Trophoblast cell (in vitro differentiated cells and primary cell): ENCODE results near the gene TENM4.

Source experiments
- DNase-seq, 2 donors: peaks; one replicate each; pipeline ENCODE4 v3.0.0-alpha.2; 2016
- H2AFZ ChIP-seq: 2 replicates; pipeline ENCODE4 v1.6.1; 2013; ENCODE audit warnings: low read length, moderate library complexity, mild to moderate bottlenecking; ENCODE audit not compliant: insufficient read depth, poor library complexity
- H2AK5ac ChIP-seq: 2 replicates; pipeline ENCODE4 v1.6.1; 2013; ENCODE audit warnings: mild to moderate bottlenecking, low read length
- H2BK120ac ChIP-seq: 2 replicates; pipeline ENCODE4 v1.6.1; 2013; ENCODE audit warnings: low read length, mild to moderate bottlenecking, moderate library complexity; ENCODE audit not compliant: insufficient read depth, poor library complexity
- H2BK12ac ChIP-seq: 2 replicates; pipeline ENCODE4 v1.6.1; 2013; ENCODE audit warnings: mild to moderate bottlenecking, low read length, moderate library complexity
- H2BK5ac ChIP-seq: 2 replicates; pipeline ENCODE4 v1.6.1; 2013; ENCODE audit warnings: low read length, low read depth, moderate library complexity, mild to moderate bottlenecking; ENCODE audit not compliant: poor library complexity
- H3K14ac ChIP-seq: 2 replicates; pipeline ENCODE4 v1.6.1; 2013; ENCODE audit warnings: mild to moderate bottlenecking, low read length
- H3K18ac ChIP-seq: 2 replicates; pipeline ENCODE4 v1.6.1; 2013; ENCODE audit warnings: mild to moderate bottlenecking, low read length
- H3K23ac ChIP-seq: 2 replicates; pipeline ENCODE4 v1.6.1; 2013; ENCODE audit warnings: low read length
- H3K27ac ChIP-seq: 2 replicates; pipeline ENCODE4 v1.5.1; 2013; ENCODE audit warnings: low read depth, mild to moderate bottlenecking, inconsistent platforms, low read length, moderate library complexity
- H3K27me3 ChIP-seq: 2 replicates; pipeline ENCODE4 v1.6.1; 2013; ENCODE audit warnings: inconsistent platforms, mild to moderate bottlenecking, low read length, moderate library complexity; ENCODE audit not compliant: insufficient read depth
- H3K36me3 ChIP-seq, 2 experiments: 1 replicate in 1 of 2; 2 replicates in 1 of 2; pipeline ENCODE4 v1.6.1; 2013; ENCODE audit warnings: low read length in 2 of 2, mild to moderate bottlenecking in 2 of 2, moderate library complexity in 1 of 2; ENCODE audit not compliant: insufficient read depth in 2 of 2, control insufficient read depth in 1 of 2
- H3K4ac ChIP-seq: 2 replicates; pipeline ENCODE4 v1.6.1; 2013; ENCODE audit warnings: low read depth, mild to moderate bottlenecking, low read length, moderate library complexity
- H3K4me1 ChIP-seq, 2 experiments: 1 replicate in 1 of 2; 2 replicates in 1 of 2; pipeline ENCODE4 v1.6.1; 2013; ENCODE audit warnings: low read length in 2 of 2, mild to moderate bottlenecking in 2 of 2, moderate library complexity in 1 of 2; ENCODE audit not compliant: insufficient read depth in 2 of 2, control insufficient read depth in 1 of 2
- H3K4me2 ChIP-seq: 2 replicates; pipeline ENCODE4 v1.6.1; 2013; ENCODE audit warnings: inconsistent platforms, mild to moderate bottlenecking, low read length, moderate library complexity
- H3K4me3 ChIP-seq: 2 replicates; pipeline ENCODE4 v1.5.1; 2013; ENCODE audit warnings: mild to moderate bottlenecking, low read depth, low read length, inconsistent platforms
- H3K79me1 ChIP-seq: one replicate; pipeline ENCODE4 v1.6.1; 2013; ENCODE audit warnings: low read length
- H3K79me2 ChIP-seq: 2 replicates; pipeline ENCODE4 v1.6.1; 2013; ENCODE audit warnings: low read length, mild to moderate bottlenecking; ENCODE audit not compliant: control insufficient read depth, insufficient read depth, poor library complexity
- H3K9ac ChIP-seq: 2 replicates; pipeline ENCODE4 v1.6.1; 2013; ENCODE audit warnings: mild to moderate bottlenecking, low read length
- H3K9me3 ChIP-seq: 2 replicates; pipeline ENCODE4 v1.6.1; 2013; ENCODE audit warnings: low read depth, mild to moderate bottlenecking, control low read depth, inconsistent platforms, low read length; ENCODE audit not compliant: insufficient read depth
- H4K12ac ChIP-seq: 2 replicates; pipeline ENCODE4 v1.6.1; 2013; ENCODE audit warnings: low read depth, mild to moderate bottlenecking, low read length, moderate library complexity
- H4K8ac ChIP-seq: 2 replicates; pipeline ENCODE4 v1.6.1; 2013; ENCODE audit warnings: low read depth, mild to moderate bottlenecking, low read length, moderate library complexity
- H4K91ac ChIP-seq: one replicate; pipeline ENCODE4 v1.6.1; 2013; ENCODE audit warnings: low read depth, mild to moderate bottlenecking, low read length, moderate library complexity
- WGBS: extraction: QIAGEN DNeasy Blood & Tissue Kit; methylation state at CpG from one replicate; pipeline ENCODE4 v1.1.7; 2013; ENCODE audit warnings: missing lambda C conversion rate; ENCODE audit not compliant: insufficient read length, insufficient coverage; ENCODE audit errors: extremely low coverage; 5-methylcytosine and 5-hydroxymethylcytosine counted together

Gene TENM4

DNA sequence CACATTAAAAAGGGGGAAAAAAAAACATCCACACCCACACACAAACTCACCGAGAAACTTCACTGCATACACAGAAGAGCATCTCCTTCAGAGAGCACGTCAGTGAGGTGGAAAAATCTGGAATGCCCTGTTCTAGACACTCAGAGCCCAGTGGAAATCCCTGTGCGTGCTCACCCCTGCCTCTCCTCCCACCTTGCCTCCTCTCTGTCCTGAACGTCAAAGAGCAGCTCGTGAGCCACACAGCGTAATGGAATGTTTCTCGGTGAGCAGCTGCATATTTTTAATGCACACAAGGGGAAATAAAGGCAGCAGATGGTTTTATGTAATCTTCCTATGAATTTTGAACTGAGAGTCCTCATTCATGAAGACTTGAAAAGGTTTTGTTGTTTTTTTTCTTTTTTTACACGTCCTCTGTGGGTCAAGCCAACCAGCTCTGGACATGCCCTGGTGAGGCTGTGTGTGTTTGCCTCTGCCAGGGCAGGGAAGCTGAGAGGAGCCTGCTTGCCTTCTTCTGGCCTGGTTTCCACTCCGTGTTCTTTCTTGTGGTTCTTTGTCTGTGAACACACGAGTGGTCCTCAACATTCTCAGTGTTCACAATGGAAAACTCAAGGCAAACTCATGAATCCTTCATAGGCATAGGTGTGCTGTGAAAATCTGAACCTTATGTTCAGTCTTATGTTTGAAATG, 219.2 kb downstream of the TENM4 start:
- H3K4me1 ChIP-seq, result no peaks in the 10 kb centered on the region
- no CpG with 5 or more reads among the region's 10 CpGs for WGBS
- H2AK5ac ChIP-seq, result no peak overlapping the region

DNA sequence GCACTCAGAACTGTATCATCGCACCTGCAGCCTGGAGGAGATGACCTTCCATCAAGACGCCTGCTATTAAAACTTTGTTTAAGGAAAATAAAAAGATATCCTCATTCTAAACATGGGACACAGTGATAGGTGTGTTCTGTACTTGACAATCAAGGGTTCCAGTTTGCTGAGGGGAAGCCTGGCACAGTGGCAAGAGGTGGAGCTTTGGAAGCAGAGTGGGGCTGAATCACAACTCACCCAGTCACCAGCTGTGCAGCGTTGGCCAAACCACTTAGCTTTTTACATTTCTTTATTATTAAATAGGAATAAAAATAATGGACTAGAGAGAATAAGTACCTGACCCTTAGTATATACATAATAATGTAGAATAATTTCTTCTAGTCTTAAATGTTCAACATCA, 220.7 kb downstream of the TENM4 start:
- WGBS, result no CpG with 5 or more reads among the region's 3 CpGs
- Histone ChIP-seq H4K12ac (no peak overlapping the region), H4K91ac (no peak overlapping the region), H2BK5ac (no peak overlapping the region), H3K36me3 (no peaks in the 10 kb centered on the region), H3K79me2 (no peaks in the 10 kb centered on the region), H3K27ac (no peak overlapping the region), H3K14ac (no peak overlapping the region), H4K8ac (no peak overlapping the region), H3K4me3 (no peak overlapping the region), H2AK5ac (no peak overlapping the region), H3K9ac (no peak overlapping the region), H3K18ac (no peak overlapping the region), H3K9me3 (no peaks in the 10 kb centered on the region), H3K4me1 (no peaks in the 10 kb centered on the region), H3K27me3 (no peaks in the 10 kb centered on the region), H3K4me2 (no peak overlapping the region), H2AFZ (no peak overlapping the region), H3K4ac (no peak overlapping the region), H2BK12ac (no peak overlapping the region), H3K23ac (no peak overlapping the region), H3K79me1 (no peaks in the 10 kb centered on the region), H2BK120ac (no peak overlapping the region)
- no peak for DNase-seq

More for the DNA sequence above, 219.2 kb downstream of the TENM4 start:
- H2BK12ac ChIP-seq, result no peak overlapping the region
- H3K23ac ChIP-seq, result no peak overlapping the region
- H3K9me3 ChIP-seq, result no peaks in the 10 kb centered on the region
- no peaks in the 10 kb centered on the region for H3K36me3 ChIP-seq
- peak in 1 of 2 donors; percentile 13 for DNase-seq
- no peaks in the 10 kb centered on the region for H3K27me3 ChIP-seq
- H3K4me2 ChIP-seq, result no peak overlapping the region
- no peak overlapping the region for H4K12ac ChIP-seq
- no peak overlapping the region for H3K4ac ChIP-seq
- no peak overlapping the region for H2AFZ ChIP-seq
- H3K79me2 ChIP-seq, result no peaks in the 10 kb centered on the region
- peak overlapping the region; percentile 9 for H3K9ac ChIP-seq
- no peak overlapping the region for H2BK5ac ChIP-seq
- no peak overlapping the region for H3K4me3 ChIP-seq
- no peak overlapping the region for H4K8ac ChIP-seq
- no peak overlapping the region for H2BK120ac ChIP-seq
- H3K27ac ChIP-seq, result no peak overlapping the region
- H4K91ac ChIP-seq, result no peak overlapping the region
- no peaks in the 10 kb centered on the region for H3K79me1 ChIP-seq
- H3K14ac ChIP-seq, result no peak overlapping the region
- no peak overlapping the region for H3K18ac ChIP-seq

DNA sequence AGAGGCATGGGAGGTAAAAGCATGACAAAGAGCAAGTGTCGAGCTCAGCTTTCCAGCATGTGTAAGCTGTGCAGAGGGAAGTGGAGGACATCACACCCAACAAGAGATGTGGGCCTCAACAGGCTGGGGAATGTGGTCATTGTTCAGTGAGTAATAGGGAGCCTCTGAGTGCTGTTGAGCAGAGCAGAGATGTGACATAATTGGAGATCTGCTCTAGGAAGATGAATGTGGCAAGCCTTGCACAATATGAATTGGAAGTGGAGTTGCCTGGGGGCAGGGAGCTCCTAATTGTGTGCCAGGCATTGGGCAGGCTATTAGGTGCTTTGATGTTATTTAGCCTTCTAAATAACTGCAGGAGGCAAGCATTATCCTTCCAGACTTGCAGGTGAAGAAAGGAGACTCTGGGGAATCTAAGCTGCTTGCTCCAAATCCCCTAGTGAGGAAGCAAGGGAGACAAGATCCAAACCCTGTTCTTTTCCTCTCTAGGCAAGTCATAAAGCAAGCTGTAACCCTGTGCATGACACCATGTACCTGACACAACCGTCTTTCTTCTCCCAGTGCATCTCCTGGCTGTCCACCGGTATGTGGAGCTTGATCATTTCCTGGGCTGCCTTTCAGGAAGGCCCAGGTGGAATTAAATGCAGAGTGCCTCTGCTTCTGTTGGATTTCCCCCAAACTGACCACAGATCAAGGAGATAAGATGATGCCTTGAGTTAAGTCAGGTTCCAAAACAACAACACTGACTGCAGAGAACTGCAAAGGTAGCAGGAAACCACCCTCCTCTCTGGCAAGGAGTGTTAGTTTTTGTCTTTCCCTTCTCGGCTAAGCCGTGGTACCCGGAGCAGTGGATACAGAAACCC, 221.4 kb downstream of the TENM4 start:
- no peaks in the 10 kb centered on the region for H3K27me3 ChIP-seq
- no CpG with 5 or more reads among the region's 6 CpGs for WGBS
- H3K18ac ChIP-seq, result no peak overlapping the region

DNA sequence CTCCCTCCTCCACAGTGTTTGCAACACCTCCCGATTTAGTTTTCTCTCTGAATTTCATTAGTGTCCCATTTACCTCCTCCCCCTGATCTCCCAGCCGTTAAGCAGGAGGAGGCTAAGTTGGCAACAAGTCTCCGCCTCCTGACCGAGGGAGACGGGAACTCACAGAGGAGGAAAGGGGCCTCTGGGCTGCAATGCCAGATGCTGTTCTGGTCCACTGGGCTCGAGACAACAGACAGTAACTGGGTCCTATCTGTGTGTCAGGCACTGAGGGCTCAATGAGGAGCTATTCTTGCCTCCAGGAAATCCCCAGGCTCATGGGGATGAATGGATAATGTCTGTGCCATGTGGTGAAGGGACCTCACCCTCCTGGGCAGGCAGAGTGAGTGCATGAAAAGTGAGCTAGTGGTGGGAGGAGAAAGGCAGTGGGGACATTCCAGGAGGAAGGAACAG, 228.1 kb downstream of the TENM4 start:
- Histone ChIP-seq H3K9me3 (no peaks in the 10 kb centered on the region), H3K27me3 (no peaks in the 10 kb centered on the region), H3K18ac (no peak overlapping the region), H3K23ac (no peak overlapping the region), H4K8ac (no peak overlapping the region), H2BK5ac (no peak overlapping the region), H3K27ac (no peak overlapping the region), H3K4ac (no peak overlapping the region), H3K79me1 (no peaks in the 10 kb centered on the region), H4K91ac (no peak overlapping the region), H4K12ac (no peak overlapping the region), H2AK5ac (no peak overlapping the region), H2AFZ (no peak overlapping the region), H3K4me3 (no peak overlapping the region), H3K9ac (no peak overlapping the region), H3K36me3 (no peaks in the 10 kb centered on the region), H2BK120ac (no peak overlapping the region), H3K79me2 (no peaks in the 10 kb centered on the region), H3K4me2 (no peak overlapping the region), H3K14ac (no peak overlapping the region), H2BK12ac (no peak overlapping the region), H3K4me1 (peaks cover 4 to 6% of the 10 kb centered on the region in 2 experiments)
- WGBS, result no CpG with 5 or more reads among the region's 6 CpGs
- DNase-seq, result no peak

More for the DNA sequence above, 221.4 kb downstream of the TENM4 start:
- Histone ChIP-seq H2BK5ac (no peak overlapping the region), H3K79me2 (no peaks in the 10 kb centered on the region), H3K9me3 (no peaks in the 10 kb centered on the region), H4K91ac (no peak overlapping the region), H3K23ac (no peak overlapping the region), H4K8ac (no peak overlapping the region), H2BK12ac (no peak overlapping the region), H3K27ac (no peak overlapping the region), H3K36me3 (no peaks in the 10 kb centered on the region), H3K9ac (no peak overlapping the region), H3K14ac (no peak overlapping the region), H3K4me2 (no peak overlapping the region), H2BK120ac (no peak overlapping the region), H4K12ac (no peak overlapping the region), H3K4me1 (no peaks in the 10 kb centered on the region), H2AFZ (no peak overlapping the region), H3K4me3 (no peak overlapping the region), H3K4ac (no peak overlapping the region), H2AK5ac (no peak overlapping the region), H3K79me1 (no peaks in the 10 kb centered on the region)
- peak in 1 of 2 donors; percentile 13 for DNase-seq
